Measurements from ENCODE around the gene ARHGEF7.
"Not testable (repeated sequence)": the region's sequence is repeated elsewhere in the genome, so short reads cannot be mapped to it uniquely, and the experiment has no call there.

The ARHGEF7 gene

DNA sequence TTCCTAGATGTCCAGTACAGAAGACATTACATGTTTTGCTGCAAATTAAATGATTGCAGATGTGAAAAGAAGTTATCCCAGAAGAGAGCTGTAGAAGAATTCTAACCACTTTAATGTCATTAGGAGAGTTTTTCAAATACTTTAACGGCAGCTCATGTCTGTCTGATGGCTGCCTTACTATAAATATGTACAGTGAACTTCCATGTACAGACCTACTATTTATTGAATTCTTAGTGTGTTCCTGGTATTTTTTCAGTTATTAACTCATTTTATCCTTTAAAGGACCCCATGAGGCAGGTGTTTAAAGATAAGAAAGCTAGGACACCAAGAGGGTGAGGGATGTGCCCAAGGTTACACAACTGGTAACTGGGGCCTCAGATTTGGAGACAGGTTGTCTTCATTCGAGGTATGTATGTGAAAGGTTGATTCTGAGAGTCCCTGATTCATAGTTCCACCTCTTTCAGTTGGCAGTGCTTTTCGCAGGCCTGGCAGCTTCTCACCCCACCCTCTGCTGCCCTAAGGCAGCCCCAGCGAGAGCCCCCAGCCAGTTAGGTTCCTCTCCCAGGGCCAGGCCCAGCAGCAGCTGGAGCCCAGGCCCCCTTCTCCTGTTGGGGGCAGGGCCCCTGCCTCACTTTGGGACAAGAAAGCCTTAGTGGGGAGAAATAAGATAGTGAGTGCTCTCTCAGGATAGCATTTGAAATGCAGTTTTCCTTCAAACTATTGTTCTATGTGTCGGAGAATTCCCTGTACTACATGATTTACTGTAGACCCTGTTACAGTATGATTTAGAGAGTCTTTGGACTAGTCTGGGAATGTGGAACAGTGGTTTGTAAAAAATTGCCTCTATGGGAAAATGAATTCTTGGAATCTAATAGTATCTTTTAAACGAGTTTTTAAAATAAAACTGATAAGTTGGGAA, 137.6 kb downstream of the ARHGEF7 start:
- DNase-seq (ENCODE audit: low read depth, low spot score) = no peak

DNA sequence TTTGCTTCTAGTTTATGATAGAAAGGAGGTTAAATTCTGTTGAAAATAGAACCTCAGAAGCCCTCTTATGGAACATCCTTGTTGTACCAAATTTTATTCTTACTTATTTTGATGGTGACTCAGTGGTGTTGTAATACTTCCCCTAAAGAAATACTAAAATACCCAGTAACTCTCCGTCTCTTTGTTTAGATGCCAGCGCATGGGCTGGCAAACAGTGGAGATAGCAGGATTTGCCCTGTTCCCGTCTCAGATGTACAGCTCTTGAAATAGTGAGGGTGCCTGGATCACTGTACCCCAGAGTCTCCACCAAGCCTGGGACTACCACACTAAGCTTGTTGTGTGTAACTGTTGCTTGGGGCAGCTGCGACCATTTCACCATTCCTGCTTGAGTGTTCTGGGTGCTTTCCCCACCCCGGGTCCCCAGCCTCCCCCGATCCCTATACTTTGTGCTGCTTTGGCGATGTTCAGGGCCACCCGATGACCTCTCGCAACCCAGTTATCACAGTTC, 138.3 kb downstream of the ARHGEF7 start:
- no peak for DNase-seq (ENCODE audit: low read depth, low spot score)

DNA sequence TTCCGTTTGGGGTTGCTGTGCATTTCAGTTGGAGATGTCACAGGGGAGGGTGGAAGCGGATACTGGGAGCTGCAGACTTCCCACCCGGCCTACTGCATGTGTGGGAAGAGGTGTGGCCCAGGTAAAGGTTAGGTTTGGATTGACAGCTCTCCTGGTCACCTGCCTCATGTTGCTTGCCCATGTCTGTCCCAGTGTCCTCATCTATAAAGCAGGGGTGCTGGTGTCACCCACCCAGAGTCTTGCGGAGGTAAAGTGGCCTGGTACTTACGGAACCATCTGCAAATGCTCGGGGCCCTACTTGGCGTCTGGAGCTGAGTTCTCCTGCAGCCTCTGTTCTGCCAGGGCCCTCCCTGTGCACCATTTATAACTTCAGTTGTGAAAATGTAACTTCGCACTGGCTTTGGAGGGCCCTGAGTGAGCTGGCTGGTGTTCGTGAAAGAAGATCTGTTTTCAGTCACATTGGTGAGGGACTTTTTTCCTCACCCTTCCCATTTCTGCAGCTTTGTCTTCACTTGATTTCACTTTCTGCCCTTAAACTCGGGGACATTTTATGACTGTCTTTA, 140.2 kb downstream of the ARHGEF7 start:
- no peak for DNase-seq (ENCODE audit: low read depth, low spot score)

DNA sequence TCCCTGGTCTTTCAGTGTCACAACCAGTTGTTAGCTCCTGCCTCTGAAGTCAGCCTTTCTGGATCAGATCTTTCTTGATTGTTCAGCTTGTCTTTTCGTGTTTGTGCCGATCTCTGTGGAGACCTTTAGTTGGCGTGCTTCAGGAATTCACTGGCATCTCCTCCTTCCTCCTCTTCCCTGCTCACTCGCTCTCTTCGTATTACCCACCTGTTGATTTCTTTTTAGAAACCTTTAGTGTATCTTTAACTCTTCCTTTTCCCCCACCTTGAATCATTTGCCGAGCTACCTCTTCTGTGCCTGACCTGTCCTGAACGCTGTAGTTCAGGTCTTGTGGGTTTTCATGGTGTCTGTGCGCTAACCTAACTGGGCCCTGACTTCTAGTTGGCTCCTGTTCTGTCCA, 141.3 kb downstream of the ARHGEF7 start:
- DNase-seq (ENCODE audit: low read depth, low spot score) = no peak

DNA sequence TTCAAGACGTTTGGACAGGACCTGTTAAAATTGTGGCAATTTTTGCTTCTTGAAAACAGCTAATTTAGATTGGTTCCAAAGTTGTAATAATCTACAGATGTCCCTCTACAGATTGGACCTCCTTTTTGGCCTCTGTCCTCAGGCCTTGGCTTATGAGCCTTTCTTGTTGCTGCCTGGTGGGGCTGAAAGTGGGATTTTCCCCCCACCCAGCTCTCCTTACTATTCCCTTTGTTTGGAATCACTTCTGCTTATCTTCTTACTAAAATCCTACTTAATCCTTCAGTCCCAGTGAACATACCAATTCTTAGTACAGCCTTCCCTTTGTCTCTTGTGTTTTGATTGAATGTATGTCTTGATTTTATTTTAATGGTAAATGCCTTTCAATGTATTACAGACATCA, 141.8 kb downstream of the ARHGEF7 start:
- DNase-seq (ENCODE audit: low read depth, low spot score) = no peak

DNA sequence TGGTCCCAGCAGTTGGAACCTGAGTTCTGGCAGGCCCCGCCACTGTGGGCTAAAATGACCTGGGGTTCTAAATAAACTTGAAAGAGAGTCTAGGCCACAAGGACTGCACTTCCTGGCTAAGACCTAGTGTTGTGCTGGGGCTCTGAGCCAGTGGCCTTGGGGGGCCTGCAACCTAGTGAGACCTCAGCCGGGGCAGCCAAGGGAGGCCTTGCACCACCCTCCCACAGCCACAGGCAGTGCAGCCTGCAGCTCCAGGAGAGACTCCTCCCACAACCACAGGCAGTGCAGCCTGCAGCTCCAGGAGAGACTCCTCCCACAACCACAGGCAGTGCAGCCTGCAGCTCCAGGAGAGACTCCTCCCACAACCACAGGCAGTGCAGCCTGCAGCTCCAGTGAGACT, 142.8 kb downstream of the ARHGEF7 start:
- DNase-seq (ENCODE audit: low read depth, low spot score) = not testable (repeated sequence)

DNA sequence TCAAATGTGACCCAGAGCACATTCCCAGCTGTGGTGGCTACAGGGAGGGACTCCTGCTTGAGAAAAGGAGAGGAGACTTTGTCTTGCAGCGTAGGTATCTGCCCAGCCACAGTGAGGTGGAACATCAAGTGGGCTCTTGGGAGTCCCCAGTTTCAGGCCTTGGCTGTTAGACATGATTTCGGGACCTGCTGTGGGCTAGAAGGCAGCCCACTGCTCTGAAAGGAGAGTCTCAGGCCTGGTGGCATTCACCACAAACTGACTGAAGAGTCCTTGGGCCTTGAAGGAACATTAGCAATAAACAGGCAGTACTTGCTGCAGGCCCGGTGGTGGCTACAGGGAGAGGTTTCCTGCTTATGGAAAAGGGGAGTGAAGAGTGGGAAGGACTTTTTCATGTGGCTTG, 143.5 kb downstream of the ARHGEF7 start:
- DNase-seq (ENCODE audit: low read depth, low spot score) = no peak

DNA sequence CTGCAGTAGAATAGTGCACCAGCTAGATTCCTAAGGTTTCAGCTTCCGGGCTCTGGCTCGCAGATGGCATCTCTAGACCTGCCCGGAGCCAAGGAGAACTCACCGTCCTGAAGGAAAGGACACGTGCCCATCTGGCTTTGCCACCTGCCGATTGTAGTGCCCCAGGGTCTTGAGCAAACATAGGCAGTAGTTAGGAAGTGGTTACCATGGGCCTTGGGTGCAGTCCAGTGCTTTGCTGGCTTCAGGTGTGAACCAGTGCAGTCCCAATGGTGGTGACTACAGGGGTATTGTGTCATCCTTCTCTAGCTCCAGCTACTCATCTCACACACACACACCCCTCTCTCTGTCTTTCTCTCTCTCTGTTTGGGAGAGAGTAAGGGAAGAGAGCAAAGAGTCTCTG, 143.9 kb downstream of the ARHGEF7 start:
- no peak for DNase-seq (ENCODE audit: low read depth, low spot score)

DNA sequence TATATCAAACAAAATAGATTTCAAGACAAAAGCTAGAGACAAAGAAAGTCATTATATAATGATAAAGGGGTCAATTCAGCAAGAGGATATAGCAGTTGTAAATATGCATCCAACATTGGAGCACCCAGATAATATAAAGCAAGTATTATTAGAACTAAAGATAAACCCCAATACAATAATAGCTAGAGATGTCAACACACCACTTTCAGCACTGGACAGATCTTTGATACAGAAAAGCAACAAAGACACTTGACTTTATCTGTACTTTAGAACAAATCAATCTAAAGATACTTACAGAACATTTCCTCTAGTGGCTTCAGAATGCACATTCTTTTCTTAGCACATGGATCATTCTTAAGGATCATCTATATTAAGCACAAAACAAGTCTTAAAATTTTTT, 146.2 kb downstream of the ARHGEF7 start:
- DNase-seq (ENCODE audit: low read depth, low spot score) = no peak

DNA sequence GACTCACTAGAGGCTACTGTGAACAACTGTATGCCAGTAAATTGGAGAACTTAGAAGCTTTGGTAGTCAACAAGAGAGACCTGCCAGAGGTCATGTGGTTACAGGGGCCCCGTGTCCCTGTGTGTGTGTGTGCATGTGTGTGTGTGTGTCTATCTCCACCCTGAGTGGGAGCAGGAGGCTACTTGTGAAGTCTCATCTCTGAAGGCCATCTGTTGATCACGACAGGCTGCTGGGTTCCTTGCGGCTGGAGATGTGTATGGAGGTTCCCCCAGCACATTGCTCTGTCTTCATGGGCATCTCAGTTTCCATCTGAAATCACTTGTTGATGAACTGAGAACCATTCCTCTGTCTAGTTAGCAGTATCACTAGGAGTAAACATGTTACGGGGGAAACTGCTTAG, 147.2 kb downstream of the ARHGEF7 start:
- DNase-seq (ENCODE audit: low read depth, low spot score) = no peak

DNA sequence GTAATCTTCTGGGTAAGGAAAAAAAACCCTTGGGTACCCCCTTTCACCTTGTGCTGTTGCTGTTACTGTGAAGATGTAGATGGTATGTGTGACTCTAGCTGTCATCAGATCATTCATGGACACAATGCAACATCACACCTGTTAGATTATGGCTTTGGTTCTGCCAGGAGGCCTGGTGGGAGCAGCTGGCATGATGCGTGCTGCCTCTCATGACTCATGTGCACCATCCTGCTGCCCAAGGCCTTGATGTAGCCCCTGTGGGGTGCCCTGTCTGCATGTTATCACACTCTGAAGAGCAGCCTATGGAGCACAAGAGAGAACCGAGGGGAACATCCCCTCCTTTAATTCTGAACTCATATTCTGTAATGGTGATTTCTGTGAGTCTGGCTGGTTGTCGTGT, 147.6 kb downstream of the ARHGEF7 start:
- no peak for DNase-seq (ENCODE audit: low read depth, low spot score)

DNA sequence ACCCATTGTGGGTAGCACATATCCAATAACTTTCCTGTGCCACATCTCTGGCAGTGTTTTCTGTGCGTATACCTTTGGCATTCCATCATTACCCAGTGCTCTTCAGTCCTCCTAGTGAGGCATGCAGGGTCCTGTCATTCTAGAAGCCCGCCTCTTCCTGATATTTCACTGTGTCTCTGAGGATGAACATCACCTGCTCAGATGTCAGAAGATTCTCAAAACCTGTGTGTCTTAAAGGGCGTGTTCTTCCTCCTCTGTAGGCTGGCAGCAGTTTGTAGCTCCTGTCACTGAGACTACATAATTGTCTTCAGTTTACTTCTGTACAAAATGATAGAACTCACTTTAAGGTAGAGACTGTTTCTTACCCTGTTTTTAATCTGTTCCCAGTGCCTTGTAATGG, 148.5 kb downstream of the ARHGEF7 start:
- DNase-seq (ENCODE audit: low read depth, low spot score) = no peak

DNA sequence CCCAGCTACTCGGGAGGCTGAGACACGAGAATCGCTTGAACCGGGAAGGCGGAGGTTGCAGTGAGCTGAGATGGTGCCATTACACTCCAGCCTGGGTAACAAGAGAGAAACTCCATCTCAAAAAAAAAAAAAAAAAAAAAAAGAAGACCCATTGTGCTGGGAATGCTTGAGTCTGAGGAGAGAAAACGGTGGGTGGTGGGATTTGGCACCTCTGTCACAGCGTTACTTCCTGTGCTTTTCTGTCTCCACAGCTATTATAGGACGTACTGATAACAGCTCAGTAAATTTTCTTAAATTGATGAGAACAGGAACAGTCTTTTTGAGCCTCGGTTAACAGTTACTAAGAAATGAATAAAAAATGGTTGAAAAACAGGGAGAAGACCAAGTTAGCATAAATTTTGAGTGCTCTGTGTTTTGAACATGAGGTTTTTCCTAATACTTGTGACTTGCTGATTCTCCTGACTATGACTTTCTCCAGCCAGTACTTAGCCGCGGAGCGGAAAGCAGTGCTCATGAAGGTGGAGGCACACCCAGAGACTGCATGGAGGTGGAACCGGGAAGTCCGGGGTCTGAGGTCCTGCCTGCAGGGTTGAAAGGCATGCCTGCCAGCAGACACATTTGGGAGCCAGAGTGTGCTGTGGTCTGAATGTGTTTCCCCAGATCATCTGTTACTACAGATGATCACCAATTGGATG, 150.0 kb downstream of the ARHGEF7 start:
- no peak for DNase-seq (ENCODE audit: low read depth, low spot score)

DNA sequence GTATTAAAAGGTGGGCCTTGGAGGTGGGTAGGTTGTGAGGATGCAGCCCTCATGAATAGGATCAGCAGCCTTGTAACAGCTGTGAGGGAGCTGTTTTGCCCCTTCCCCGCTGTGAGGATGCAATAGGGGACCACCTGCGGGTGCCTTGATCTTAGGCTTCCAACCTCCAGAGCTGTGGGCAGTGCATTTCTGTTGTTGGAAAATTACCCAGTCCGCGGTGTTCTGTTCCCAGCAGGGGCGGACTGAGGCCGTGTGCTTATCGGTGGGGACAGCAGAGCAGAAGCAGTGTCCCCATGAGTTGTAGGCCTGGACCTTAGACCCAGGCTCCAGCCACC, 150.6 kb downstream of the ARHGEF7 start:
- DNase-seq (ENCODE audit: low read depth, low spot score) = no peak

DNA sequence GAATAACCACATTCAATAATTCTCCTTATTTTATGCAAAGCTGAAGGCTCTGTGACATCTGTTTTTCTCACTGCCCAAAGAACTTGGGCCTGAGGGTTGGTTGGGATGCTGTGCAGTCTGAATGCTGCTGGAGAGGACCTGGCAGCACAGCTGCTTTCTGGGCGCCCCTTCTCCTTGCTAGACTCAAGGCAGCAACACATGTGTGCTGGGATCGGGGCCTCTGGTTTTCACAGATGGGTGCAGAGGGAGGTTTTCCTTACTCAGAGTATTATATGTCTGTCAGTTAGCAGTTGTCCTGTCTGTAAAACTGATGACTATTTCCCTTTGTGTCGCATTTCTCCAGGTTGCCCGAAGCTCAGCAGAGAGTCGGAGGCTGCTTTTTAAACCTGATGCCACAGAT, 152.1 kb downstream of the ARHGEF7 start:
- DNase-seq (ENCODE audit: low read depth, low spot score) = no peak

DNA sequence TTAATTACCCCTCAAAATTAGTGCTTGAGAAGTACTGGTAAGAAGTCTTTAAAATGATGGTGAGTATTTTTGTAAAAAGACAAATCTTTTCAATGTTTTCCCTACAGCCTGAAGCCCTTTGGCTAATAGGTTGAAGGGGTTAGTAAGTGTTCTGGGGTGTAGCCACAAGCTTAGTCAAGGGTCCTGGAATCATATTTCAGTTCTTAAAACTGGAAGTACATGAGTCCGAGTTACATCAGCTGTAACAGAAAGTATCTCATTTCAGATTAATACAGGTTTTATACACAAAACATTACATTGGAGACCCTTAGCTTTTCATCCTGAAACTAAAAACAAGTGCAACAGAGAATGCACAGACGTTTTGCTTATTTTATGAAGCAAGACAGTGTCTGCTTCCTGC, 152.7 kb downstream of the ARHGEF7 start:
- DNase-seq (ENCODE audit: low read depth, low spot score) = no peak

DNA sequence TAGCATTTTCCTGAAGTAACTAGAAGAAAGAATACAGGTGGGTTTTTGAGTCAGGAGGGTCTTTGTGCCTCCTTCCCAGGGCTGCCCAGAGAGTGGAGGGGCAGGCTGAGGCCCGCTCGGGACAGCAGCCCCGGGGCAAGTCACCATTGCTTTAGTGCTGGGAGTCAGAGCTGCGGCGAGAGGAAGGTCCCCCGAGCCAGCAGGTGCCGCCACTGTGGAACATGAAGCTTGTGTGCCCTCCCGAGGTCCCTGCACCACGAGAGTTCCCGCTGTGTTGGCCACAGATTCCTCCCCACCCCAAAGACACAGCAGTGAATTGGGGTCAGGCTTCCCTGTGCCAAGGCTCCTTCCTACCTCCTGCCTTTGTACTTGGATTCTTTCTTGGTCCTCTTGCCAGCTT, 154.4 kb downstream of the ARHGEF7 start:
- no peak for DNase-seq (ENCODE audit: low read depth, low spot score)

DNA sequence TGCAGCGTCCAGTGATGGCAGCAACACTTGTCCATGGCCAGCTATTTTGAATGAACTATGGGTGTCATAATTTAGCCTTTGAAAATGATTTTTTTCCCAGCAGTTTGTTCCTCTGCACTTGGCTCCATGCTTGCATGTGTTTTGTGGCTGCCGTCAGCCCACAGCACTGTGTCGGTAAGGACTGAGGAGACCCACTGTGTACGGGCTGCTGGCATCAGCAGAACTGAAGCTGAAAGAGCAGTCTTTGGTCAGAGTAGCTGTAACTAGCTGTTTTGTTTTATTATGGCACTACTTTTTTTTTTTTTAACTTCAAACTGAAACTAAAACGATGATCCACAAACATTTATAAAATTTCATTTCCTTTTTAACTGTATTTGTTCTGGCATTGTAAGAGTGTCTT, 155.0 kb downstream of the ARHGEF7 start:
- no peak for DNase-seq (ENCODE audit: low read depth, low spot score)

DNA sequence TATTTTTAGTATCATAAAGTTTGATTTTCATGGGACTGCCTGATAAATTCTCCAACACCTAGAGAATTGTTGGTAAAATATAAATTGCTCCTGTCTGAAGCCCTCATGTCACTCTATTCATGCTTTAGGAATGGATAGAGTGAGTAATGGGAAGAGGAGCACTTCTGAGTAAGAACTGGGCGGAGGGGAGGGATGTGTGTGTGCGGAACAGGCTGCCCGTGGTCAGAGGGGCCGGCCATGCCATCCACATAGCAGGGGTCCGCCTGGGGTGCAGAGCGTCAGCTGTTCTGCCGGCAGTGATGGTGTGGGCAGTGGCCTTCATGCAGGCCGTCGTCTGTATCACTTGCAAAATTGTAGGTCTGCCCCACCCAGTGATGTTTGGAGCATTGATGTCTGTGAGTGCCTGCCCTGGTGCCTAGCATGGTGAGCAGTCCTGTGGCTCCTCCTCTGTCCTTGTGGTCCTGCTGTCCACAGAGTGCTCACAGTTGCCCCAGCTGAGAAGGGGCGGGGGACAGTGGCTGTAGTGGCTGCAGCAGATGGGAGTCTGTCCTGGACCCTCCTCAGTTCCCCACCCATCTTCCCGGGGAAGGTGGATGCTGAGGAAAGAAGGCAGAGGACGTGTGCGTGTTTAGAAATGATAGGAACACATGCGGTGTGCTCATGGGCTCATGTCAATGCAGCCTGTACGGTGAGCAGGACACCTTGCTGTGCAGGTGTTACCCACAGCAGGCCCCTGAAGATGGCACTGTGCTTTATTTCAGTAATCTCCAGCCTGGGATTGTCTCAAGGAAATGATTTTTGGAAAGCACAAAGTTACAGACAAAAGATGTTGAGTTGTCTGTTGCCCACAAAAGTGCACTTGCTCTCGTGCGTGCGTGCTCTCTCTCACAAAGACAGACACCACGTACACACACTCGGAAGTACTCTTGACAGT, 155.9 kb downstream of the ARHGEF7 start:
- no peak for DNase-seq (ENCODE audit: low read depth, low spot score)

DNA sequence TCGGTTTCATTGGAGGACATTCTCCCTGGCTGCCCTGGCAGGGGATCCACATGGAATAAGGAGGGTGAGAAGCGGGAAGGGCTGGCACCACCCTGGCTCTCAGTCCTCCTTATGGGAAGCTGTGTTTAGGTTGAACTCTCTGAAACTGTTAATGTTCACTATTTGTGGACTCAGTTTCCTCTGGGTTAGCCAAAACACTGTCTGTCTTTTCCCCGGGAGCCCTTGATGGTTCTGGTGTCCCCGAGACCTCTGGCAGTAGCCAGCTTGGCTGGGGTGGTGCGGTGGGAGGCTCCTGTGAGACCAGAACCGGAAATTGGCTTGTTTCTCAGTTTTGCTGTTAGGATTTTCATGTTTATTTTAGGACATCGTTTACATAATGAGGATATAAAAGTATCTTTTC, 157.0 kb downstream of the ARHGEF7 start:
- no peak for DNase-seq (ENCODE audit: low read depth, low spot score)

DNA sequence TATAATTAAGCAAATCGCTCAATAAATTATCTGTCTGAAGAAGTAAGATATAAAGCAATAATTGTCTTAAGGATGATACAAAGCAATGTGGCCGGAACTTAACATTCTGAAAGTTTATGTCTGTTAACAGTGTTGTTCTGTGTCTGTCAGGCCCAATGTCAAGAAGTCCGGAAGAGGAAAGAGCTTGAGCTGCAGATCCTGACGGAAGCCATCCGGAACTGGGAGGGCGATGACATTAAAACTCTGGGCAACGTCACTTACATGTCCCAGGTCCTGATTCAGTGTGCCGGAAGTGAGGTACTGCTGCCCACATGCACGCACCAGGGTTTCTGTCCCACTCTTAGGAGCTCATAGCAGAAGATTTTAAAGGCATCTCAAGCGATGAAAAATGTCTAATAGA, 160.3 kb downstream of the ARHGEF7 start:
- no peak for DNase-seq (ENCODE audit: low read depth, low spot score)

Data from brain pericyte (primary cell).